NK-92 treated with Interleukin-12 subunit alpha and Interleukin-12 subunit beta, amount 100 ng/mL, for 24 hours (cell line): ENCODE measurements around the gene SLC28A1.
A peak's percentile ranks its signal among the peaks of the same experiment; 100 is the strongest.

Experiments used
- DNase-seq: peaks from one replicate; lab custom pipeline; 2025; lab: John Stamatoyannopoulos, UW

Gene SLC28A1, protein sequence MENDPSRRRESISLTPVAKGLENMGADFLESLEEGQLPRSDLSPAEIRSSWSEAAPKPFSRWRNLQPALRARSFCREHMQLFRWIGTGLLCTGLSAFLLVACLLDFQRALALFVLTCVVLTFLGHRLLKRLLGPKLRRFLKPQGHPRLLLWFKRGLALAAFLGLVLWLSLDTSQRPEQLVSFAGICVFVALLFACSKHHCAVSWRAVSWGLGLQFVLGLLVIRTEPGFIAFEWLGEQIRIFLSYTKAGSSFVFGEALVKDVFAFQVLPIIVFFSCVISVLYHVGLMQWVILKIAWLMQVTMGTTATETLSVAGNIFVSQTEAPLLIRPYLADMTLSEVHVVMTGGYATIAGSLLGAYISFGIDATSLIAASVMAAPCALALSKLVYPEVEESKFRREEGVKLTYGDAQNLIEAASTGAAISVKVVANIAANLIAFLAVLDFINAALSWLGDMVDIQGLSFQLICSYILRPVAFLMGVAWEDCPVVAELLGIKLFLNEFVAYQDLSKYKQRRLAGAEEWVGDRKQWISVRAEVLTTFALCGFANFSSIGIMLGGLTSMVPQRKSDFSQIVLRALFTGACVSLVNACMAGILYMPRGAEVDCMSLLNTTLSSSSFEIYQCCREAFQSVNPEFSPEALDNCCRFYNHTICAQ

DNA sequence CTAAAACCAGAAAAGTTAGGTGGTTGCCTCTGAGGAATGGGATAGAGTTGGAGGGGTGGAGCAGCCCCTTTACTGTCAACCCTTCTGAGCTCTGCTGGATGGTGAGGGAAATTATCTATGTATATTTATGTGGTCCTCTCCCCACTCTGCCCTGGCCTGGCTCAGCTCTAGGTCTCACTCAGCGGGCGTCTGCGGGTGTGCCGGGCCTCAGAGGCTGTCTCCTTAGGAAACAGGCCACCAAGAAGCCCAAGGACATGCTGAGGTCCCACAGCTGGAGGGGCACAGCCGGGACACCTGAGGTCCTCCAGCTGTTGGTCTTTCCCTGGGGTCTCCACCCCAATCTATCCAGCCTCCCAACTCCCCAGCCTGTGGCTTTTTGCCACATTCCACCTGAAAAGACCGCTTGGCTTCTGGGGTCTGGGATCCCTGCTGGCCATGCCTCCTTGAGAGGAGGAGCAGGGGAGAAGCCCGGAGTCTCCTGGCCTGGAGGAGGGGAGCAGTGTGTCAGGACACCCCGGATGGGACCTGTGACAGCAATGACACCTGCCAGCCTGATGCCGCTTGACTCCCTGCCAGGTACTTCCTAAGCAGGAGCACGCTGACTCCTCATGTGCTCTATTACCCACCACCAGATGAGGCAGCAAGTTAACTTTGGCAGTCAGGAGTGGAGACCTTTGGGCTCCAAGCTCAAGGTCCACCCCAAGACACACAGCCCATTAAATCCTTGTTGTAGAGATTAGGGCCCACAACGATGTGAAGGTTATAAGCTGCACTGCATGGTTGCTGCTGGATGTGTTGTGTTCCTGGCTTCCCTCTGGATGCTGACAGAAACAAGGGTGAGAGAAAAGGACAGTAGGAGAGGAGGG lies at the start of gene SLC28A1:
TSS of gene SLC28A1 (plus strand) at position 747 of the 866 bp plus-strand sequence. CDS start 3,099 bp downstream, outside the sequence.
- no peak for DNase-seq

DNA sequence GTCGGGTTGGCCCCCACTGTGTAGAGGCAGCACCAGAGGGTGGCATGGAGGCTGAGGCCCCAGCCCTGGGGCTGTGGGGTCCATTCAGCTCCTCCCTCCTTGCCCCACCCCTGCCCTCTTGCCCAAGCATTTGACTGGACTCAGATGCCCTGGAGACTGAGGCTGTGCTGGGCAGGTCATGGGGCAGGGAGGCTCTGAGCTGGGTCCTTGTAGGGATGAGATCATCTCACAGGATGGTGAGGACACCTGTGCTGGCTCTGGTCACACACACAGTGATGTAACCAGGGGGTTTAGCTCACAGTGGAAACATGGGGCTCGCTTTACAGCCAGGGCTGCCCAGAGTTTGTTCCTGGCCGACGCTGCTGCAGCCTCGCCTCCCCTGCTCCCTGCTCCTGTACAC lies 49.5 kb upstream of the SLC28A1 start:
- no peak for DNase-seq

DNA sequence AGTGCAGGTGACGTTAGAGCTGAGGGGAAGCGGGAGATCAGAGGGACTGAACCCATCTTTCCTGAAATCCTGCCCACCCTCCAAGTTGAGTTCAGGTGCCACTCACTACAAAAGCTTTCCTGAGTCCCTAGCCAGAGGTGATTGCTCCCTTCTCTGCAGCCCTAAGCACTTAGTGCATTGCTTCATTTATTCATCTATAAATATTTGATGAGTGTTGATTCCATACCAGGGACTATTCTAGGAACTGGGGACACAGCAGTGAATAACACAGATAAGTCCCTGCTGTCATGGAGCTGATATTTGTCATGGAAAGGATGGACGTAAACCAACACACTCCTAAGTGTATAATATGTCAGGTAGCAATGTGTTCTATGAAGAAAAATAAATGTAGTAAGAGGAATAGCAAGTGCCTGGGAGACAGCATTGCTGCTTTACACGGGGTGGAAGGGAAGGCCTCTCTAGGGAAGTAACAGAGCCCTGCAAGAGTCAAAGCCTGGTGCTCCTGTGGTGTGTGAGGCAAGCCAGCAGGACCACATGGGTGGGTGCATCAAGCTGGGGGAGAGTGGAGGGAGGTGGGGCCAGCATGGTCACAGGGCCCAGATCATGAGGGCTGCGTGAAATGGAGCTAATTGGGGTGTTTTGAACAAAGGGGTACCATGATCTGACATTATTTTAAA lies 48.7 kb upstream of the SLC28A1 start:
- DNase-seq, result no peak

DNA sequence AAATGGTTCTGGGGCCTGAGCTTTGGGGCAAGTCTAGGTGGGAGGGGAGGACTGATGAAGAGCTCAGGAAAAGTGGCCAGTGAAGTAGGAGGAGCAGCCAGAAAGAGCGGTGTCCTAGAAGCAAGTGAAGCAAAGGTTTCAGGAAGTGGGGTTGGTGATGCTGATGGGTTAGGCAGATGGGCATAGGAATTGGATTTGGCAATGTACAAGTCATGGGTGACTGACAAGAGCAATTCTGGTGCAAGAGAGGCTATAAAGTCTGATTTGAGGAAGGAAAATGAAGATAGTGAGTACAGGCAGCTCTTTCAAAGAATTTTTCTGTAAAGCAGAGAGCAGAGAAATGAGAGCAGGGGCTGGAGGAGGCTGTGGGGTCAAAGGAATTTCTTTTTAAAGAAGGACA lies 47.6 kb upstream of the SLC28A1 start:
- DNase-seq, result no peak

DNA sequence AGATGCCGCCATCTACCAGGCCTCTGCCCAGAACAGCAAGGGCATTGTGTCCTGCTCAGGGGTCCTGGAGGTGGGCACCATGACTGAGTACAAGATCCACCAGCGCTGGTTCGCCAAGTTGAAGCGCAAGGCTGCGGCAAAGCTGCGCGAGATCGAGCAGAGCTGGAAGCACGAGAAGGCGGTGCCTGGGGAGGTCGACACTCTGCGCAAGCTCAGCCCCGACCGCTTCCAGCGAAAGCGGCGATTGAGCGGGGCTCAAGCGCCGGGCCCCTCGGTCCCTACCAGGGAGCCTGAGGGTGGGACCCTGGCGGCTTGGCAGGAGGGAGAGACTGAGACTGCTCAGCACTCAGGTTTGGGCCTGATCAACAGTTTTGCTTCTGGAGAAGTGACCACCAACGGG lies 44.7 kb upstream of the SLC28A1 start:
- DNase-seq, result no peak

DNA sequence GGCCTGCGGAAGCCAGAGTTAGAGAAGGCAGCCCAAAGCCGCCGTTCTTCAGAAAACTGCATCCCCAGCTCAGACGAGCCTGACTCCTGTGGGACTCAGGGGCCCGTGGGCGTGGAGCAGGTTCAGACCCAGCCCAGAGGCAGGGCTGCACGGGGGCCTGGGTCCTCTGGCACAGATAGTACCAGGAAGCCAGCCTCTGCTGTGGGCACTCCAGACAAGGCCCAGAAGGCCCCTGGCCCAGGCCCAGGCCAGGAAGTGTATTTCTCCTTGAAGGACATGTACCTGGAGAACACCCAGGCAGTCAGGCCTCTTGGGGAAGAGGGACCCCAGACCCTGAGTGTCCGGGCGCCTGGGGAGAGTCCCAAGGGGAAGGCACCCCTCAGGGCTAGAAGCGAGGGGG lies 44.2 kb upstream of the SLC28A1 start:
- DNase-seq, result no peak

DNA sequence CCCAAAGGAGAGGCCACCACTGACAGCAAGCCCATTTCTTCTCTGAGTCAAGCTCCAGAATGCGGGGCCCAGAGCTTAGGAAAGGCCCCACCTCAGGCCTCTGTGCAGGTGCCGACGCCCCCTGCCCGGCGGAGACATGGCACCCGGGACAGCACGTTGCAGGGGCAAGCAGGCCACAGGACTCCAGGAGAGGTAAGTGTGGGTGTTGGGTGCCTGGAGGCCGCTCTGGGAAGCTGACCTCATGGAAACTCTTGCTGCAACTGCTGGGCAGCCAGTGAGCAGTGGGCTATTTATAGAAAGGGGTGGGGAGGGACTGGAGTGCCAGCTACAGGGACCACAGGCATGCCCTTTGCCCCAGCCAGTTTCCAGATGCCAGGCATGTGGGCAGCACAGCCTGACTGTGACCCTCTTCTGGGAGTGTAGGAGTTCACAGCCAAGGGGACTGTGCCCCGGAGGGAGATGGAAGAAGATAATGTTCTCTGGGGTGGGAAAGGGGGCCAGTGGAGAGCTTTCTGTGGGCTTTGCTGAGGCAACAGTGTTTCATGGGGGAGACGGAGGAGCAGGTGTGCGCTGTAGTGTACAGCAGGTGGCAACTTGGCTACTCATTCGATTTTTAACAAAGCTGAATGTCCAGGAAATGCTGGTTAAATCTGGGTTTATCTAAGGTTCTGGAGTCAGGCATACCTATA lies 43.6 kb upstream of the SLC28A1 start:
- no peak for DNase-seq

DNA sequence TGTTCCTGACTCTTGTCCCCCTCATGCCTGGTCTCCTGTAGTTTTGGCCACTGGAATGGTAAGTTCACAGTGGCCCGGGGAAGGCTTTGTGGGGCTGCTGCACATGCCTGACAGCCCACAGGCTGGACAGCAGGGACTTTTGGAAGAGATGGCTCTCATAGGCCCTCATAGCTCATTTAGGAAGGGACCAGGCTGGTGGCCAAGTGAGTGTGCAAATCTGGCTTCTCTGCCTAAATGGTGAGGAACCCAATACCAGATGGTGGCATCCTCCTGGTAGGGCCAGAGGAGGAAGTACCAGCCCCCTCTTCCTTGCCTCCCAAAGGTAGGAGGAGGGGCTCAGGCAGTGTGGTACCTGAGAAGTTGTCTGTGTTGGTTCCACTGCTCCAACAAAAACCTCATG lies 41.7 kb upstream of the SLC28A1 start:
- DNase-seq, result no peak

DNA sequence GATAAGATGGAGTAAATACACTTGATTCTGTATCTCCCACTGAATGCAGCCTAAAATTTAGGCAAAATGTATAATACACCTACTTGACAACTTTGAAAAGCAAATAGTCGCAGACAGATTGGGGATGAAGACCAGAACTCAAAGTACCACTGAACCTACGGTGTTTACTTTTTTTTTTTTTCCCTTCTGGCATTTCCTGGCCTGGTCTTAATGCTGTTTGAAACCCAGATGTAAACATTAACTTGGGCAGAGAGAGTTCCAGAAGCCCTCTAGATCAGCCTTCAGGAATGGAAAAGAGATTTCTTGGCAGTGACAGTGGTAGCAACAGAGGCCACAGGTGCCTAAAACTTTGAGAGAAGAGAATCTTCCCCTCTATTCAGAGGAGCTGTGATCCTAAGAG lies 39.5 kb upstream of the SLC28A1 start:
- DNase-seq, result no peak

DNA sequence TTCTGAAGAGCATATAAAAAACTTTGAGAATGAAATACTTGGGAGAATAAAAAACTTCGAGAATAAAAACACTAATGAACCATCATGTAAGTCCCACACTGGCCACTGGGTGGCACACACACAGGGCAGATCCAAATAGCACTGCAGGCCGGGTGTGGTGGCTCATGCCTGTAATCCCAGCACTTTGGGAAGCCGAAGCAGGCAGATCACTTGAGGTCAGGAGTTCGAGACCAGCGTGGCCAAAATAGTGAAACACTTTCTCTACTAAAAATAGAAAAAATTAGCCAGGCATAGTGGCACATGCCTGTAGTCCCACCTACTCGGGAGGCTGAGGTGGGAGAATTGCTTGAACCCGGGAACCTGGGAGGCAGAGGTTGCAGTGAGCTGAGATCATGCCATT lies 38.8 kb upstream of the SLC28A1 start:
- DNase-seq, result peak; percentile 17

DNA sequence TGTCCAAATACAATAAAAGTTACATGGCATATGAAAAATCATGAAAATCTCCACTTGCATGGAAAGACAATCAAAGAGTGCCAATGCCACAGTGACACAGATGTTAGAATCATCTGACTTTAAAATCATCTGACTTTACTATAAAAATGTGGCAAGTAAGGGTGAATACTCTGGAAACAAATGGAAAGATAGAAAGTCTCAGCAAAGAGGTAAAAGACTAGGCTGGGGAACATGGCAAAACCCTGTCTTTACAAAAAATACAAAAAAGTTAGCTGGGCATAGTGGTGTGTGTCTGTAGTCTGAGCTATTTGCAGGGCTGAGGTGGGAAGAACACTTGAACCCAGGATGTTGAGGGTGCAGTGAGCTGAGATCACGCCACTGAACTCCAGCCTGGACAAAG lies 38.2 kb upstream of the SLC28A1 start:
- no peak for DNase-seq

DNA sequence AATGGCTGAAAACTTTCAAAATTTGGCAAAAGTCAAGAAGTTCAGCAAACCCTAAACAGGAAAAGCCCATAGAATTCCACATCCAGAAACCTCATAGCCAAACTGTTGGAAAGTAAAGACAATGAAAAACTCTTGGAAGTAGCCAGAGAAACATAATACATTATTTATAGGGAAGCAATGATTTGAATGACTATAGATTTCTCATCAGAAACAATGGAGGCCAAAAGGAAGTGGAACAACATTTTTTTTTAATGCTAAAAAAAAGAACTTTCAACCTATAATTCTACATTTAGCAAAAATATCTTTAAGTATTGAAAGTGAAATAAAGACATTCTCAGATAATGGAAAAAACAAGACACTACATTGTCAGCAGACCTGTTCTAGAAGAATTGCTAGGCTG lies 37.1 kb upstream of the SLC28A1 start:
- no peak for DNase-seq

DNA sequence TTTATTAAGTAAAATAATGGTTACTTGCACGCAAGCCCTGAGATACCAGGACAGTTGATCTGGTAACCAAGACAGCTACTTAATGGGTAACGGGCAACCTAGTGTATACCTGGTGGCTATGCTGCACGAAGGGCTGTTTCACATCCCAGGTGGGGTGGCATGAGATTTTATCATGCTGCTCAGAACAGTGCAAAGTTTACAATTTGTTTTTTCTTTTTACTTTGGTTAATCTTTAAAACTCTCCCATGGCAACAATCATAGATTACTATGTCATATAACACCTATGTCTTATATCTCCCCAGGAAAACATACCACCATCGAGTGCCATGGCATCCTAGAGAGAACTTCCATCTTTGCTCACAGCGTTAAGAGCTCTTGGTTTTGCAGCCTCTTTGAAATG lies 32.2 kb upstream of the SLC28A1 start:
- DNase-seq, result no peak

DNA sequence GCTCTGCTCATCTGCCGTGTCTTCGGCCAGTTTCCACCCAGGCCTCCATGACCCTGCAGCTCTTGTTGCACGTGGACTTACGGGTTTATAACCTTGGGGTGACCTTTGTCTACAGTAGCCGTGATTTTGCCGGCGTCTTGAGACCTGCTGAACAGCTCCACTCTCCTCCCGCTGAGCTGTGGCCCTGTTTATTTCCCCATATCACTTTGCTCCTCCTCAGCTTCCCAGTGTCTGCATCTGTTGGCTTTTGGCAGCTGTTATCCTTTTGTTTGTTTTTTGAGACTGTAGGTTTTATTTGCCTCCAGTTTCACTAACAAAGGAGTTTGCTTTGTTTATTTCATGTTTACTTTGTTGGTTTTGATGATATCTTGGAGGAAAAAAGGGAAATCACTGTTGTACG lies 29.3 kb upstream of the SLC28A1 start:
- DNase-seq, result no peak

DNA sequence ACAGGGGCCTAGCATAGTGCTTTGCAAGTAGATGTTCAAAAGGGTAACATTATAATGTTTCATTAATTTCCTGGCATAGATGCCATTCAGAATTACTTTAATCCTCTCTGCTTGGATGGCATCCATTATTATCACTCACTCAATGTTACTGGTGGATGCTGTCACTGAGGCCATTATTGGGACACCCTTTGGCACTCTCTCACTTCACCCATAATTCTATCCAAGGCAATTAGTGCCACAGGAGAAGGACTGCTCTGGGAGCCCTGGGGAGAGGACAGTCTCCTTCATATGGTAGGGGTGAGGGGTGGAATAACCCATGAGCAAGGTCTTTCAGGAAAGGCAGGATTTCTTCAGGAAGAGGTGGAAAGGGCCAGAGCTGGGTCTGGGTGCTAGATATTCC lies 28.7 kb upstream of the SLC28A1 start:
- DNase-seq, result no peak

DNA sequence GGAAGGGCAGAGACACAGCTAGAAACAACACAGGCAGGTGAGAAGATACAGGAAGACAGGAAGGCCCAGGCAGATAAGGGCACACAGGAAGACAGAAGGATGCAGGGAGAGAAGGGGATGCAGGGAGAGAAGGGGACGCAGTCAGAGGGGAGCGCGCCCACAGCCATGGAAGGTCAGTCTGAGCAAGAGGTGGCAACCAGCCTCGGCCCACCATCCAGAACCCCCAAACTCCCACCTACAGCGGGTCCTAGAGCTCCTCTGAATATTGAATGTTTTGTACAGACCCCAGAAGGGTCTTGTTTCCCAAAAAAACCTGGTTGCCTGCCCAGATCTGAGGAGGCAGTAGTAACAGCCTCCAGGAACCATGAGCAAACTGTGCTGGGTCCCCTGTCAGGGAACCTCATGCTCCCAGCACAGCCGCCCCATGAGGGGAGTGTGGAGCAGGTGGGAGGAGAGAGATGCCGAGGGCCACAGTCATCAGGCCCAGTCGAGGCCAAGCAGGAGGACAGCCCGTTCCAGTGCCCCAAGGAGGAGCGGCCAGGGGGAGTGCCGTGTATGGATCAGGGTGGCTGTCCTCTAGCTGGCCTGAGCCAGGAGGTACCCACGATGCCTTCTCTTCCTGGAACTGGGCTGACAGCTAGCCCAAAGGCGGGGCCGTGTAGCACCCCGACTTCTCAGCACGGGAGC lies 27.6 kb upstream of the SLC28A1 start:
- DNase-seq, result no peak

DNA sequence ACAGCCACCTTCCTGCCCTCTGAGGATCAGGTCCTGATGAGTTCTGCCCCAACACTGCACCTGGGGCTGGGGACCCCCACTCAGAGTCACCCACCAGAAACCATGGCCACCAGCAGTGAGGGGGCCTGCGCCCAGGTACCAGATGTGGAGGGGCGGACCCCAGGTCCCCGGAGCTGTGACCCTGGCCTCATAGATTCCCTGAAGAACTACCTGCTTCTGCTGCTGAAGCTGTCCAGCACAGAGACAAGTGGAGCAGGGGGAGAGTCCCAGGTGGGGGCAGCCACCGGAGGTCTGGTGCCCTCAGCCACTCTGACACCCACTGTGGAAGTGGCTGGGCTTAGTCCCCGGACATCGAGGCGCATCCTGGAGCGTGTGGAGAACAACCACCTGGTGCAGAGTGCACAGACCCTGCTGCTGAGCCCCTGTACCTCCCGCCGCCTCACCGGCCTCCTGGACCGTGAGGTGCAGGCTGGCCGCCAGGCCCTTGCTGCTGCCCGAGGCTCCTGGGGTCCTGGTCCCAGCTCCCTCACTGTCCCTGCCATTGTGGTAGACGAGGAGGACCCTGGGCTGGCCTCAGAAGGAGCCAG lies 27.0 kb upstream of the SLC28A1 start:
- no peak for DNase-seq

DNA sequence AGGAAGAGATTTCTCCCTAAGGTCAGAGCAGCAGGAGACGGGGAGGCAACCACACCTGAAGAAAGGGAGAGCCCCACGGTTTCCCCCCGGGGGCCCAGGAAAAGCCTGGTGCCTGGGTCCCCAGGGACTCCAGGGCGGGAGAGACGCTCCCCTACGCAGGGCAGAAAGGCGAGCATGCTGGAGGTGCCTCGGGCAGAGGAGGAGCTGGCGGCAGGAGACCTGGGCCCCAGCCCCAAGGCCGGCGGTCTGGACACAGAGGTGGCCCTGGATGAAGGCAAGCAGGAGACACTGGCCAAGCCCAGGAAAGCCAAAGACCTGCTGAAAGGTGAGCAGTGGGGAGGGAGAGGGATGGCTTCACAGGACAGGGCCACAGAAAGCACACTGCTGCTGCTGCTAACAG lies 26.2 kb upstream of the SLC28A1 start:
- DNase-seq, result no peak

DNA sequence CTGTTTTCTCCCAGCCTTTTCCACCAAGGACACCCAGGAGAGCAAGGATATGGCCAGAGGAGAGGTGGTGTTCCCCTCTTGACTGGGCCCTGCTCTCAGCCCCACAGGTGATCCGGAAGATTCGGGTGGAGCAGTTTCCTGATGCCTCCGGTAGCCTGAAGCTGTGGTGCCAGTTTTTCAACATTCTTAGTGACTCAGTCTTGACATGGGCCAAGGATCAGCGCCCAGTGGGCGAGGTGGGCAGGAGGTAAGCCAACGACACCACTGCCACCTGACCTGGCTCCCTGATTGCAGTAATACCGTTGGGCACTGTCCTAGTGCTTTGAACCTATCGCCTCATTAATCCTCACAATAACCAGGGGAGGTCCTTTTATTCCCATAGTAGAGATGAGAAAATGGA lies 25.3 kb upstream of the SLC28A1 start:
- DNase-seq, result no peak

DNA sequence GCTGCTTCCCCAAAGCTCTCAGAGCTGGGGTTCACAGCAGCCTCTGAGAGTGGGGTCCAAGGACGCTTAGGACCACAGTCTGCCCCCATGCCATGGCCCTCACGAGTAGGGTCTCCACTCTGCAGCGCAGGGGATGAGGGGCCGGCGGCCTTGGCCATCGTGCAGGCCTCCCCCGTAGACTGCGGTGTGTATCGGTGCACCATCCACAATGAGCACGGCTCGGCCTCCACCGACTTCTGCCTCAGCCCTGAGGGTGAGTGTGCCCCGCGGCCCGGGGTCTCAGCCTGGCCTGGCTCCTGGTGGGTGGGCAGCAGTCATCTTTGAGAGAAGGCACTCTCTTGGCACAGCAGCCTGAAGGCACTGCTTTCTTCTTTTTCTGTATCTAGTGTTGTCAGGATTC lies 24.8 kb upstream of the SLC28A1 start:
- no peak for DNase-seq

DNA sequence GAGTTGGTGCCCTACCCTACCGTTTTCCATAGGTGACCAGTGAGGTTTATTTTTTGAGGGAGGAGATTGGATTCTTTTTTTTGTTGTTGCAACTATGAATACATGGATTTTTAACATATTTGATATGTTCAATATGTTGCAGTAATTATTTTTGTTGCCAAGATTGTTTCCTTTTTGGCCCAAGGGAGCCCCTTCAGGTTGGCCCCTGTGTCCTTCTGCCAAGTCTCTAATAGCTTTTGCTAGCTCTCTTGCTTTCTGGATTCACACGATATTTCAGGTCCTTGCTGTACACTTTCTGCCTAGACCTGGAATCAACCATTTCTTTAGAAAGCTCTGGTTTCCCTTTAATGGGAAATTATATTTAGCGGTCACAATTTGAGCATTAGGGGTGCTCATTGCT lies 22.7 kb upstream of the SLC28A1 start:
- DNase-seq, result no peak
